Right lobe of liver (tissue), 6 donors: Measurements from ENCODE around the gene MKNK1. TPM values are rescaled to one million over a fixed set of nuclear protein-coding genes. Genes with fewer than 3 reads are reported as not detected.
A peak's percentile ranks its signal among the peaks of the same experiment; 100 is the strongest.

Source experiments
- ATAC-seq, 4 donors: fragments of 200-7000 bp; cut with Tn5 transposase; one replicate each; pipeline ENCODE4 v1.9.1; 2020; ENCODE audit warnings: mild to moderate bottlenecking in 4 of 4, moderate library complexity in 4 of 4
- DNase-seq, 3 donors: peaks; one replicate each; pipeline ENCODE4 v3.0.0-alpha.2; 2020
- H3K27ac ChIP-seq, 3 donors: fragments of 200-600 bp; one replicate each; pipeline ENCODE4 v1.8.0; 2022
- H3K27me3 ChIP-seq, 2 donors: fragments of 200-600 bp; one replicate each; pipeline ENCODE4 v1.8.0; 2022
- H3K36me3 ChIP-seq, 4 donors: fragments of 200-600 bp; sonication (generic) in 1 of 4; one replicate each; pipeline versions ENCODE4 v1.5.1 to v1.8.0; 2017 to 2022; ENCODE audit warnings: control low read depth in 1 of 4
- H3K4me1 ChIP-seq, 4 donors: fragments of 200-600 bp; sonication (generic) in 1 of 4; one replicate each; pipeline versions ENCODE4 v1.5.1 to v1.8.0; 2017 to 2022; ENCODE audit warnings: control low read depth in 1 of 4
- H3K4me3 ChIP-seq, 3 donors: fragments of 200-600 bp; one replicate each; pipeline ENCODE4 v1.8.0; 2022
- H3K9me3 ChIP-seq, 4 donors: fragments of 200-600 bp; sonication (generic) in 1 of 4; one replicate each; pipeline versions ENCODE4 v1.5.1 to v1.8.0; 2017 to 2022; ENCODE audit warnings: control low read depth in 1 of 4
- CTCF ChIP-seq, 4 donors: fragments of 200-600 bp in 3 of 4; fragments of 450-650 bp in 1 of 4; IDR thresholded peaks; one replicate each; pipeline versions ENCODE4 v1.5.1 to v1.8.0; 2016 to 2022; ENCODE audit warnings: antibody characterized with exemption in 4 of 4, mild to moderate bottlenecking in 2 of 4
- POLR2A ChIP-seq: fragments of 450-650 bp; IDR thresholded peaks from one replicate; pipeline ENCODE4 v1.6.1; 2017; ENCODE audit warnings: antibody characterized with exemption, mild to moderate bottlenecking
- WGBS: methylation state at CpG from one replicate; pipeline ENCODE4 v1.1.6; 2018; ENCODE audit warnings: low coverage, low lambda C conversion rate; ENCODE audit not compliant: insufficient coverage; ENCODE audit errors: missing lambda C conversion rate; 5-methylcytosine and 5-hydroxymethylcytosine counted together
- intact Hi-C, 2 donors: fragments of 100-400 bp; cut with DNase I; formaldehyde crosslinking; loops; one replicate each; pipeline versions ENCODE4 v1.11.2 to v1.14.1; 2022
- total RNA-seq, 6 experiments: library from RNA; depleted of rRNA in 2 of 6; stranded (reverse); fragments of >200 nt in 2 of 6; fragmentation: NEBNext Ultra II Directional in 3 of 6; extraction: Animal tissue kit (Norgen Biotek cat#: 25700) in 3 of 6; gene quantifications; one replicate each; pipeline versions ENCODE4 v1.1.0 to v1.2.4, GENCODE V29; 2016 to 2023
- donor health status: DM: no; HTN: yes; CAD: no.
- donor health status: DM: no; HTN: no; CAD: no.
- donor health status: DM: no; HTN: no; CAD: no.
- donor health status: DM: no; HTN: yes; CAD: no.
- donor health status: DM: no; HTN: yes; CAD: no.

Gene MKNK1
- total RNA-seq, 6 experiments from 2014 or later, result 17.5 to 27.2 (median 20.8) TPM

- no peak for ATAC-seq
- Histone ChIP-seq H3K27me3 (no peaks in the 10 kb centered on the region), H3K4me3 (no peak overlapping the region), H3K36me3 (peaks cover 0 to 8% (median 0%) of the 10 kb centered on the region in 4 donors), H3K27ac (no peak overlapping the region), H3K4me1 (peaks cover 0 to 22% (median 4%) of the 10 kb centered on the region in 4 donors), H3K9me3 (no peaks in the 10 kb centered on the region)
- 100% methylated on average over 2 of the region's 2 CpGs for WGBS
- intact Hi-C loops, result no loop called here
- TF ChIP-seq CTCF (IDR thresholded peaks at IDR 0.05), result no peak
- no peak for DNase-seq
These were observed 11.0 kb upstream of the MKNK1 start for GRCh38 chr1:46615088-46615487.

GRCh38 chr1:46614604-46614984, 10.5 kb upstream of the MKNK1 start:
- intact Hi-C loops, result no loop called here
- TF ChIP-seq POLR2A (no peak), CTCF (IDR thresholded peaks at IDR 0.05) (no peak)
- peaks cover 0 to 13% (median 1%) of the 10 kb centered on the region in 4 donors for H3K36me3 ChIP-seq
- 50% methylated on average over 2 of the region's 2 CpGs for WGBS
- no peaks in the 10 kb centered on the region for H3K27me3 ChIP-seq
- H3K27ac ChIP-seq, result no peak overlapping the region
- no peaks in the 10 kb centered on the region for H3K9me3 ChIP-seq
- DNase-seq (peak in 1 of 3 donors; percentile 46), ATAC-seq (peak in 1 of 4 donors; percentile 9)
- H3K4me1 ChIP-seq, result peaks cover 0 to 22% (median 4%) of the 10 kb centered on the region in 4 donors
- no peak overlapping the region for H3K4me3 ChIP-seq

- TF ChIP-seq CTCF (IDR thresholded peaks at IDR 0.05) (no peak), POLR2A (no peak)
- intact Hi-C loops, result no loop called here
These were observed 9.9 kb upstream of the MKNK1 start for GRCh38 chr1:46613661-46614603.

GRCh38 chr1:46612937-46613660, 9.0 kb upstream of the MKNK1 start:
- no peak for TF ChIP-seq CTCF (IDR thresholded peaks at IDR 0.05)
- no peak for TF ChIP-seq POLR2A
- H3K4me3 ChIP-seq, result no peak overlapping the region
- H3K9me3 ChIP-seq, result no peaks in the 10 kb centered on the region
- H3K27me3 ChIP-seq, result no peaks in the 10 kb centered on the region
- peaks cover 0 to 22% (median 4%) of the 10 kb centered on the region in 4 donors for H3K4me1 ChIP-seq
- peaks cover 0 to 16% (median 4%) of the 10 kb centered on the region in 4 donors for H3K36me3 ChIP-seq
- peak in 1 of 3 donors; percentile 46 for DNase-seq
- no peak for ATAC-seq
- no peak overlapping the region for H3K27ac ChIP-seq
- intact Hi-C loops, result no loop called here
- WGBS, result 83% methylated on average over 1 of the region's 38 CpGs

More at GRCh38 chr1:46613661-46614603, 9.9 kb upstream of the MKNK1 start:
- 30% methylated on average over 6 of the region's 16 CpGs for WGBS
- Histone ChIP-seq H3K4me3 (no peak overlapping the region), H3K36me3 (peaks cover 0 to 16% (median 4%) of the 10 kb centered on the region in 4 donors), H3K9me3 (no peaks in the 10 kb centered on the region), H3K27ac (no peak overlapping the region), H3K27me3 (no peaks in the 10 kb centered on the region), H3K4me1 (peaks cover 0 to 22% (median 4%) of the 10 kb centered on the region in 4 donors)
- DNase-seq (peak; percentile 75 to 81 (median 79)), ATAC-seq (peak; percentile 35 to 51 (median 42))
